ENCODE measurements around the gene MYL11.
A peak's percentile ranks its signal among the peaks of the same experiment; 100 is the strongest.

MYL11 gene

DNA sequence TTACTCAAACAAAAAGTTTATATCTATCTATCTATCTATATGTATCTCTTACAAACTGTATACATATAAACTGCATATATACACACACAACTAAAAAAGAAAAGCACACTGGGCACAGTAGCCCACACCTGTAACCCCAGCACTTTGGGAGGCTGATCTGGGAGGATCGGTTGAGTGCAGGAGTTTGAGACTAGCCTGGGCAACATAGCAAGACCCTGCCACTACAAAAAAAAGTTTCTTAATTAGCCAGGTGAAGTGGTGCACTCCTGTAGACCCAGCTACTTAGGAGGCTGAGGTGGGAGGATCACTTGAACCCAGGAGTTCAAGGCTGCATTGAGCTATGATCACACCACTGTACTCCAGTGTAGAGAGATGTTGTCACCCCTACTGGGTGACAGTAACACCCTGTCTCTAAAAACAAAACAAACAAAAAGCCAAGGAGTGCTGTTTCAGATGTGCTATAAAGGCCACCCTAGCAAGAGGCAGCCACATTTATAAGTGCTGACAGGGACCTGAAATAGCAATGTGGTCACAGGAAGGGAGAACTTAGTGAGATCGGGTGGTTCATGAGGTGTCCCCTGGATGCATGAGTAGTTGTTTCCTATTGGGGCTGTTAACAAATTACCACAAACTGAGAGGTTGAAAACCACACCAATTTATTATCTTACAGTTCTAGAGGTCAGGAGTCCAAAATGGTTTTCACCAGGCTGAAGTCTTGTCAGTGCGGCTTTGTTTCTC lies 24.3 kb upstream of the MYL11 start:
- H3K4me3 Mint-ChIP-seq: no peak overlapping the region
- CTCF ChIA-PET: no interaction called here
- peaks cover 39% of the 10 kb centered on the region for H3K36me3 Mint-ChIP-seq
- no peak for DNase-seq
- peak overlapping the region; percentile 13 for H3K27ac Mint-ChIP-seq
- H3K4me1 Mint-ChIP-seq: peaks cover 24% of the 10 kb centered on the region
- H3K9me3 Mint-ChIP-seq: no peaks in the 10 kb centered on the region
- H3K27me3 Mint-ChIP-seq: no peaks in the 10 kb centered on the region

DNA sequence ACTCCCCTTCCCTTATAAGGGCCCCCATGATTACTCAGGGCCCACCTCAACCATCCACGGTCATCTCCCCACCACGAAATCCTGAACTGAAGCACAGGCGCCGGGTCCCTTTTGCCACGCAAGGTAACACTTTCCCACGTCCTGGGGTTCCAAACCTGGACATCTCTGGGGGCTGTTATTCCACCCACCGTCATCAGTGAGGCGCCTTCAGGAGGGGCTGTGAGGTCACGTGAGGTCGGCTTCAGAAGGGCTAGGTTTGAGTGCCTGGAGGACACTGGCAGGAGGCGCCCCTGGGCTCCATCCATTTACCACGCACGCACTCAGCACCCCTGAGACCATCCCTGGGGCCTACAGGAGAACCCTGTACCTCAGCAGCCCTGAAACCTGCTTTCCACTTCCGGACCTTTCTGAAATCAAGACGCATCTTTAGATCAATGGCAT lies 23.6 kb upstream of the MYL11 start:
- CTCF ChIA-PET: interaction anchor here (1.0 kb wide), 1 partner anchor 58 kb away, joined by 3 read pairs; no protein-coding TSS in a partner anchor
- Mint-ChIP-seq H3K27ac (no peak overlapping the region), H3K27me3 (no peaks in the 10 kb centered on the region), H3K4me1 (peaks cover 30% of the 10 kb centered on the region), H3K36me3 (peaks cover 40% of the 10 kb centered on the region), H3K9me3 (no peaks in the 10 kb centered on the region), H3K4me3 (no peak overlapping the region)
- DNase-seq: no peak

DNA sequence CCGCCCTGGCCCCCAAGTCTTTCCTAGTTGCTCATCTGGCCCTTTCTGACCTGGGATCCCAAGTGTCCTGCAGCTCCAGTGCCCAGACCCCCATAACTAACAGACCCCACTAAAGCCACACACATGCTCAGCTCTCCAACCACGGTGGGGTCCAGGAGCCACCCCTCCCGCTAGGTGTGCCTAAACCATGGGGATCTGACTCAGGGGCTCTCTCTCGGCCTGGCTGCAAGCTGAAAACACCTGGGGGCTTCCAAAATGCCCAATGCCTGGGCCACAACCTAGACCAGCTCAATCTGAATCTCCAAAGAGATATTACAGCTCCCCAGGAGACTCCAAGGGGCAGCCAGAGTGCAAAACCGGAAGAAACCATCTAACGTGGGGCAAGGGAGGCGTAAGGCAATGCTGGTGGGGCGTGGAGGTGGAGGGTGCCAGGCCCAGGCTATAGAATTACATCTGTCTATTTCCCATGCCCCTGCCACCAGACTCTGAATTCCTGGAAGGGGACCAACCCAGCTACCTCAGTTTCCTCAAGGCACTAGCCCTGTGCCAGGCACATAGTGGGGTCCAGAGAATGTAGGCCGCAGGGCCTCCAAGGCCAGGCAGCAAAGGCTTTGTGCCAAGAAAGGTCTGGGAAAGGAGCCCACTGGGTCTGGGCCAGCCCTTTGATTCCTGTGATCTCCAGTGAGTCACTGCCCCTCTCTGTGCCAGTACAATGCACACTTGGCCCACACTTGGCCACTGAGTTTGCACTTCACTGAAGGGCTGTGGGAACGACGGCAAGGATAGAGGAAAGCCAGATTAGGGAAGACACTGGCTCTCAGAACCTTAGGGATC lies 22.8 kb upstream of the MYL11 start:
- Mint-ChIP-seq H3K36me3 (peaks cover 44% of the 10 kb centered on the region), H3K9me3 (no peaks in the 10 kb centered on the region), H3K27ac (no peak overlapping the region), H3K4me1 (peaks cover 37% of the 10 kb centered on the region), H3K27me3 (no peaks in the 10 kb centered on the region), H3K4me3 (no peak overlapping the region)
- DNase-seq: no peak
- CTCF ChIA-PET: interaction anchor here (1.0 kb wide), 2 partner anchors 58 kb away, joined by 3 read pairs; no protein-coding TSS in a partner anchor

DNA sequence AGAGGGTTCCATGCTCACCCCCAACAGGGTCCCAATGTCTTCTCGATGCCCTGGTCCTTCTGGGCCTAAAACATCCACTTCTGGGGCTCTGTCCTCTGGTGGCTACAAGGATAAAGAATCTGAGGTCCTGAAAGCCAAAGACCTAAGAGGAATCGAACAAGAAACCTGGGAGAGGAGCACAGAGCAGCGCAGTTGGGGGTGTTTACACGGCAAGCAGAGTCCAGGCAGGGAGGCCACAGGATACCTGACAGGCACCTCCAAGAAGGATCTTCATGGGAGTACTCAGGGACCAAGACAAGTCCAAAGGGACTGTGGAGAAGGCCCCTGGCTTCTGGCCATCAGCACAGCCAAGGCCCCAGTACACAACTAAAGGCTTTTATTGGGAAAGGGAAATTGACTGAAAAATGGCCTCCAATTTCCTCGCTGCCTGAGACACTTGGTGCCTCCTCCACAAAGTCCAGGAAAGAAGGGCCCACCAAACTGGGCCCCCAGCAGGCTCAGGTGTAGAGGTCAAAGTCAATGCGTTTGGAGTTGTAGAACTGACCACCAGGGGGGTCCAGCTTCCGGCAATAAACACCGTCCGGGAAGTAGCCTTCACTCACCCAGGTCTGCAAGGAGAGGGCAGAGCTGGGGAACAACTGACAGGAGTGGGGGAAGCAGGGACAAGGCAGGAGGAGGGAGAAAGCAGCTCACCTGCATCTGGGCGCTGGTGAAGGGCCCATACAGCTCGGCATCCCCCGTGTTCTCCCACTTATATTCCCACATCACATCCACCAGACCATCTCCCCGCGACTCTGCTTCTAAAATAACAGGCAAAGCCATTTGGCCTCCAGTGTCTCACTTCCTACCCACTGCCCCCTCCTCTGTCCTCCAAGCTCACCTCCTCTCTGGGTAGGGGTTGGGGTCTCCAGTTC lies 21.9 kb upstream of the MYL11 start:
- H3K27ac Mint-ChIP-seq: no peak overlapping the region
- no peaks in the 10 kb centered on the region for H3K27me3 Mint-ChIP-seq
- CTCF ChIA-PET: interaction anchor here (1.0 kb wide), 1 partner anchor 57 kb away, joined by 3 read pairs; no protein-coding TSS in a partner anchor
- H3K4me3 Mint-ChIP-seq: peak overlapping the region; percentile 47
- DNase-seq: no peak
- H3K4me1 Mint-ChIP-seq: peaks cover 43% of the 10 kb centered on the region
- peaks cover 53% of the 10 kb centered on the region for H3K36me3 Mint-ChIP-seq
- no peaks in the 10 kb centered on the region for H3K9me3 Mint-ChIP-seq

DNA sequence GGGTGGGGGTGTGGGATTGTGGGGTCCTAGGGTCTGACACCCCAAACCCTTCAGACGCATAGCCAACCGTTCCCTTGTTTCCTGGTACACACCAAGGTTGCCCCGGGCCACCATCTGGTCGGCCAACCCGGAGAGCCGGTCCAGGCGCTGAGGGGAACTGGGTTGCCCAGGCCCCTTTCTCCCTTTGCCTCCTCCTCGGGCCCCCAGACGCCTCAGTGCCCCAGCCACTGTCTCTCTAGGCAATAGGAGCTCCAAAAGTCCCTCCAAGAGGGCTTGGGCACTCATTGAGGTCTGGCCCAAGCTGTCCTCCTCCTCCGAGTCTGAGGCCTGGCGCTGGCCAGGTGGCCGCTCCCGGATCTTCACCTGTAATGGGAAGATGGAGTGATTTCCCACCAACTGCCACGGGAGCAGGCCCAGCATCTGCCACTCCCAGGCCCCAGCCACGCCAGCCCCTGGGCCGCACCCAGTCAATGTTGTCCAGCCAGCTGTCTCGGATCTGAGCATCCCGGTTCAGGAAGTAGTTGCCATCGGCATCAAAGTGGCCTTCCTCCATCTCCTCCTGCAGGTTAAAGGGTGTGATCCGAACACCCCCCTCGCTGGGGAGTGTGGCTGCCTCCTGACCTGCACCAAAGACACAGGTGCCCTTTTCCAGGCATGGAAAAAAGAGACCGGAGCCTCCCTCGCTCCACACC lies 21.0 kb upstream of the MYL11 start:
- peaks cover 57% of the 10 kb centered on the region for H3K36me3 Mint-ChIP-seq
- DNase-seq: no peak
- CTCF ChIA-PET: no interaction called here
- no peaks in the 10 kb centered on the region for H3K27me3 Mint-ChIP-seq
- H3K27ac Mint-ChIP-seq: no peak overlapping the region
- H3K9me3 Mint-ChIP-seq: no peaks in the 10 kb centered on the region
- H3K4me1 Mint-ChIP-seq: peaks cover 43% of the 10 kb centered on the region
- H3K4me3 Mint-ChIP-seq: peak overlapping the region; percentile 95

DNA sequence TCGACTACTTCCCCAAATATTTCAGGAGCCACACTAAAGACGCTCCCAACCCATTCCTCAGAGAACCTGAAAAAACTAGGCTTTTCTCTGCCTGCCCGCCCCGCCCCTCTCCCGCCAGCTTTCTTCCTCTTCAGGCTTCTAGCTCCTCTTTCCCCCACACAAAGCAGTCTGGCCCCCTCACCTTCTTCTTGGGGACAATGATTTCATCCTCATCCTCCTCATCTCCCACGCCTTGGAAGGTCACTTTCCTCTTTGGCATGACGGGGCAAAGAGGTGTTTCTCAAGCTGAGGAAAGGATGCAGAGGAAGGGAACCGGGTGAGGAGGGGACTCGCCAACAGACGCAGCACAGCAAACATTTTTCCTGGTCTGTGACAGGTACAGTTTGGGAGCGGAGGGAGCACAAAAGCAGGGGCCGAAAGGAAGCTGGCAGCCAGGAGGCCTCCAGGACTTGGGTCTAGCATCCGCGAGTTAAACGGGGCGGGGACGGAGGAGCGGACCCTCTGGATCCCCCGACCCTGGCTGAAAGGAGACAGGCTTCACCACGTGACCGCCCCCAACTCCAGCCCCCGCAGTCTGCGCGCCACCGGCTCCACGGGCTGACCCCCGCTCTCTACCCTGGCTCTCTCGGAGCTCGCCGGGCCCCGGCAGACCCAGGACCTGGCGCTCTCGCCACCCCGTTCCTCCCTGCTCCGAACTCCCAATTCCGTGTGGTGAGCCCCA lies 20.0 kb upstream of the MYL11 start:
- DNase-seq: no peak
- H3K36me3 Mint-ChIP-seq: peaks cover 61% of the 10 kb centered on the region
- H3K4me1 Mint-ChIP-seq: peaks cover 43% of the 10 kb centered on the region
- H3K4me3 Mint-ChIP-seq: peak overlapping the region; percentile 95
- H3K9me3 Mint-ChIP-seq: no peaks in the 10 kb centered on the region
- peak overlapping the region; percentile 92 for H3K27ac Mint-ChIP-seq
- no peaks in the 10 kb centered on the region for H3K27me3 Mint-ChIP-seq
- CTCF ChIA-PET: interaction anchor here (0.7 to 1.3 kb wide), 2 partner anchors 55 to 262 kb away, joined by 3 to 5 read pairs; no protein-coding TSS in a partner anchor

DNA sequence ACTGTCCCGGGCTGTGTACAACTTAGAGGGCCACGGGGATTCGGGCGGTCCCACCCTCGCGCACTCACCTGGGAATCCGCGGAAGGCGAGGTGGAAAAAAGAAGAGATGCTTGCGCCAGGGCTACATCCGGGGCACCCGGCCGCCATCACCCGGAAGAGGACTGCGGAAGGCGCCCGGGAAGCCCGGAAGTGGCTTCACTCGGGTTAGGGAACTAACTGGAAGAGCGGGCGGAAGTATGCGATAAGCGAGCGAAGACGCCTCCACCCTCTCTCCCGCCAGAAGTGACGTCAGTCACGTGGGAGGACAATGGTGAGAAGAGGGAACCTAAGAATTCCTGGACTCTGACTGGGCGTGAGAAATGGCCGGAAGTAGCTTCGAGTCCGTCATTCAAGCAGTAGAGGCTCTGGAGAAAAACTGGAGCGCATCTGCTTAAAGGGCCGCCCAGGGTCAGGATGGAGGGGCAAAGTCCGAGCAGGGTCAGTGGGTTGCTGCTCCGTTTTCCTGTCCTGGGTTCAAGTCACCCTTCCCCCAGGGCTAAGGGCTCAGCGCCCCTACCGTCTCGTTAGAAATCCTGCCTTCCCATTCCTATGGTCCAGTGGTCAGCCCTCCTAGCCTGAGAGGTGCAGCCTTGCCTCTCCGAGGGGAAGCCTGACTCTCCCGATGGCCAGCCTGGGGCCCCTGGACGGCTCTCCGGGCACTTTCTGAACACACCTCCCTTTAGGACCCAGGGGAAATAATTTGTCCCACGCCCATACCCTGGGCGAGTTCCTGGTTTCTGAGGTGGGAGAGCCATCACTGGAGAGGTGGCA lies 19.3 kb upstream of the MYL11 start, which contains the start of gene CD2BP2:
CD2BP2 (minus strand) TSS at position 165 of the 810 bp plus-strand sequence. CDS start 627 bp downstream, outside the sequence.
- H3K9me3 Mint-ChIP-seq: no peaks in the 10 kb centered on the region
- H3K36me3 Mint-ChIP-seq: peaks cover 66% of the 10 kb centered on the region
- CTCF ChIA-PET: interaction anchor here (0.7 to 1.6 kb wide), 4 partner anchors 9 to 263 kb away, joined by 3 to 5 read pairs (median 4); no protein-coding TSS in a partner anchor
- peak within 1 kb of the TSS; percentile 95 for H3K4me3 Mint-ChIP-seq
- peaks cover 44% of the 10 kb centered on the region for H3K4me1 Mint-ChIP-seq
- peak; percentile 90 for DNase-seq
- no peaks in the 10 kb centered on the region for H3K27me3 Mint-ChIP-seq
- peak within 1 kb of the TSS; percentile 92 for H3K27ac Mint-ChIP-seq

DNA sequence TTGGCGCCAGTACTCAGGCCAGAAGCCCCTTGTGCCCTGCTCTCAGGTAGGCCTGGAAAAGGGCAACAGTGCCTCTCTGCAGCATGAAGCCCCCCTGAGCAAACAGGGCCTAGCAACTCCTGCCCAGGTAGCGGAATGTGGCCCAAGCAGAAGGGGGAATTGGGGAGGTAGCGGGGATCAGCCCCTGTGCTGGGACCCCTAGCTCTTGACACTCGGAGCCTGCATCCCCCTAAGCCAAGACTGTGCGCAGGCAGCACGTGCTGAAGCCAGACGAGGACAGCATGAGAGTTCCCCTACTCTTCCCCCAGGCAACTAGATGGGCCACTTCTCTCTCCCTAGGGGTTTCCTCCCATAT lies 18.7 kb upstream of the MYL11 start:
- Mint-ChIP-seq H3K4me3 (peak overlapping the region; percentile 95), H3K27ac (peak overlapping the region; percentile 92), H3K4me1 (peaks cover 45% of the 10 kb centered on the region), H3K36me3 (peaks cover 66% of the 10 kb centered on the region), H3K9me3 (no peaks in the 10 kb centered on the region), H3K27me3 (no peaks in the 10 kb centered on the region)
- no peak for DNase-seq
- CTCF ChIA-PET: interaction anchor here (1.3 to 1.6 kb wide), 3 partner anchors 10 to 54 kb away, joined by 3 to 4 read pairs (median 3); no protein-coding TSS in a partner anchor

DNA sequence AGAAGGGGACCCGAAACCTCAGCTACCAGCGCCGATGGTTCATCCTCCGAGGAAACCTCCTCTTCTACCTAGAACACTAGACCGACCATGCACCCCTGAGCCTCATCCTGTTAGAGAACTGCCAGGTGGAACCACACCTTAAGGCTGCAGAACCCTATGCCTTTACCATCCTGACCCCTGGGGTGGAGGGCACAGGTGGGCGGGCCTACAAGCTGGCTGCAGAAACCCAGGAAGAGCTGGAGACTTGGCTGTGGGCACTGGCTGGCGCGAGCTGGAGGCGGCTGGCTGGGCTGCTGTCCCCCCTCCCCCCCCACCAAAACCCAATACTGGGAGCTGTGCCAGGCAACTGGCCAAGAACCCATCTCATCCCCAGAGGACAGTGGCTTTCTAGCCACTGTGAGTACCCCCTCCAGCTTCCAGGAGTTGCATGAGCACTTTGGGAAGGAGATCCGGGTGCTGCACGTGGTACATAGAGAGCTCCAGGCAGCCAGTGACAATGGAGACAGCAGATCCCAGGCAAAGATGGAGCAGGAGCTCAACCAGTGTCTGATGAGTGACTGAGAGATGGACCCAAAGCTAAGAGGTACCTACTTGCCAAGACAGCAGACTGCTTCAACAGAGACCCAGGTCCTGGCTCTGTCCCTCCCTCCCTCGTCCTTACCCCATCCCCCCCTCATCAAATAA lies 18.1 kb upstream of the MYL11 start:
- CTCF ChIA-PET: interaction anchor here (0.5 to 1.6 kb wide), 6 partner anchors 10 to 285 kb away, joined by 3 to 4 read pairs (median 3); no protein-coding TSS in a partner anchor
- Mint-ChIP-seq H3K36me3 (peaks cover 62% of the 10 kb centered on the region), H3K9me3 (no peaks in the 10 kb centered on the region), H3K4me1 (peaks cover 45% of the 10 kb centered on the region), H3K27ac (peak overlapping the region; percentile 92), H3K4me3 (peak overlapping the region; percentile 95), H3K27me3 (no peaks in the 10 kb centered on the region)
- no peak for DNase-seq

DNA sequence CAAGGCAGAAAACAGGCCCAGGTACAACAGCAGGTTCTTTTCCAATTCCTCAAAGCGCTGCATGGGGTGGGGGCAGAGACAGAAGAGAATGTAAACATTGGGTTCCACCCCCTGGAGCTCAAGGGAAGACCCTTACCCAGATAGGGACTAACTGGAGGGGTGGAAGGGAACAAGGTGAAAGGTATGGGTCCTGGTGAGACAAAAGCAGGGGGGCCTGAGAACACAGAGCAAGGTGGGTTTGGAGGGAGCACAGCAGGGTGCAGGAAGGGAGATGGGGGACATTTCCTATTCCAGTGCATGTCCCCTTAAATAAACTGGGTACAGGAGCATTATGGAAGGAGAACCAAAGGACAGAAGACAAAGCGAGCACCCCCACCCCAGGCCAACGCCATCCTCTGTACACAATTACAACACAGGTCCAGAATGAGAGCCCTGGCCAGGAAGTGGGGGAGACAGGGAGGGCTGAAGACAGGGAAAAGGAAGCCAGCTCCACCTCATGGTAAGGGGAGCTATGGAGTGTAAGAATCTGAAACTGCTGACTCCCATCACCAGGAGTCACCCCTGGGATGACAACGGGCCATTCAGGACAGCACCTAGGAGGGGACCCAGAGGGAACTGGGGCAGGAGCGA lies 17.4 kb upstream of the MYL11 start:
- H3K27me3 Mint-ChIP-seq: no peaks in the 10 kb centered on the region
- no peak overlapping the region for H3K4me3 Mint-ChIP-seq
- H3K9me3 Mint-ChIP-seq: no peaks in the 10 kb centered on the region
- peak overlapping the region; percentile 92 for H3K27ac Mint-ChIP-seq
- DNase-seq: no peak
- H3K4me1 Mint-ChIP-seq: peaks cover 45% of the 10 kb centered on the region
- CTCF ChIA-PET: interaction anchor here (0.5 to 1.4 kb wide), 5 partner anchors 11 to 284 kb away, joined by 3 to 4 read pairs (median 3); no protein-coding TSS in a partner anchor
- peaks cover 59% of the 10 kb centered on the region for H3K36me3 Mint-ChIP-seq

Measured in activated naive CD4-positive, alpha-beta T cell treated with anti-CD3 and anti-CD28 coated beads, Interleukin-2, amount 10 ng/mL, durations not matched to agents 7 days and 5 days (primary cell).